ENCODE results near the gene ORAI2. TPM values are rescaled to one million over a fixed set of nuclear protein-coding genes. Genes with fewer than 3 reads are reported as not detected.

The ORAI2 gene
- total and polyA plus RNA-seq, 2 of the 8 experiments (the other 6 are each of a cell fraction or from before 2014, with no cell fraction given), result 20.7 to 35.2 TPM

- TF ChIP-seq SRF (IDR thresholded peaks at IDR 0.05; ENCODE audit: low read depth, low read length), result no peak
- no peak for TF ChIP-seq SP4 (IDR thresholded peaks at IDR 0.05; ENCODE audit: low read length)
- no peak for TF ChIP-seq ATF2 (IDR thresholded peaks at IDR 0.05; ENCODE audit: low read length)
- no peak for TF ChIP-seq CHD7 (IDR thresholded peaks at IDR 0.05; ENCODE audit: insufficient replicate concordance, low read length)
Measured at GRCh38 chr7:102445674-102446071, 12.3 kb downstream of the ORAI2 start (continued).
